Stomach (tissue), 9 donors: ENCODE measurements around the gene ATF2. TPM values are rescaled to one million over a fixed set of nuclear protein-coding genes. Genes with fewer than 3 reads are reported as not detected.

ENCODE experiments used
- DNase-seq, 2 donors: peaks; one replicate each; pipeline versions ENCODE4 v3.0.0 to v3.0.0-alpha.2; 2013 to 2019
- H3K27ac ChIP-seq, 5 donors: fragments of 200-600 bp in 4 of 5; sonication (generic) in 4 of 5; one replicate each; pipeline ENCODE4 v1.5.1; 2013 to 2019; ENCODE audit warnings: mild to moderate bottlenecking in 1 of 5, moderate library complexity in 1 of 5
- H3K27me3 ChIP-seq, 3 donors: fragments of 200-600 bp; sonication (generic); one replicate each; pipeline ENCODE4 v1.5.1; 2017 to 2019; ENCODE audit warnings: mixed run types in 1 of 3
- H3K36me3 ChIP-seq, 4 donors: fragments of 200-600 bp; sonication (generic); 1 replicate in 3 of 4; 2 replicates in 1 of 4; pipeline ENCODE4 v1.5.1; 2016 to 2019
- H3K4me1 ChIP-seq, 4 donors: fragments of 200-600 bp; sonication (generic); one replicate each; pipeline ENCODE4 v1.5.1; 2016 to 2019
- H3K4me3 ChIP-seq, 4 donors: fragments of 200-600 bp; sonication (generic) in 3 of 4; one replicate each; pipeline ENCODE4 v1.5.1; 2016 to 2019; ENCODE audit warnings: mild to moderate bottlenecking in 1 of 4
- H3K9me3 ChIP-seq, 4 donors: fragments of 200-600 bp; sonication (generic); one replicate each; pipeline ENCODE4 v1.5.1; 2016 to 2019
- CTCF ChIP-seq, 7 experiments: fragments of 450-650 bp in 4 of 7; fragments of 200-600 bp in 3 of 7; sonication (generic) in 3 of 7; IDR thresholded peaks; one replicate each; pipeline ENCODE4 v1.5.1; 2016 to 2019; ENCODE audit warnings: antibody characterized with exemption in 7 of 7, control low read depth in 2 of 7, mild to moderate bottlenecking in 1 of 7
- EP300 ChIP-seq: sonication (generic); formaldehyde crosslinking; IDR thresholded peaks from one replicate; pipeline ENCODE4 v1.6.1; 2017; ENCODE audit warnings: antibody characterized with exemption
- POLR2A ChIP-seq, 4 donors: fragments of 450-650 bp; IDR thresholded peaks; one replicate each; pipeline ENCODE4 v1.6.1; 2016; ENCODE audit warnings: antibody characterized with exemption in 4 of 4, control low read depth in 2 of 4, mild to moderate bottlenecking in 1 of 4, moderate library complexity in 1 of 4
- POLR2AphosphoS5 ChIP-seq, 3 donors: sonication (generic); formaldehyde crosslinking; IDR thresholded peaks; one replicate each; pipeline ENCODE4 v1.6.1; 2016; ENCODE audit warnings: antibody characterized with exemption in 3 of 3
- WGBS, 5 donors: extraction: QIAGEN DNeasy Blood & Tissue Kit in 3 of 5; methylation state at CpG; one replicate each; pipeline versions ENCODE4 v1.1.5 to v1.1.7; 2013 to 2018; 5-methylcytosine and 5-hydroxymethylcytosine counted together
- intact Hi-C: fragments of 100-400 bp; cut with DNase I; formaldehyde crosslinking; loops from one replicate; pipeline ENCODE4 v1.15.1; 2023; ENCODE audit warnings: low total_unique reads
- polyA plus RNA-seq, 3 donors: library from polyadenylated mRNA; stranded (reverse); fragments of 200-250 nt; gene quantifications; one replicate each; pipeline ENCODE4 v1.2.3, GENCODE V29; 2013
- total RNA-seq, 5 donors: library from RNA; depleted of rRNA; stranded (reverse); fragments of >200 nt; gene quantifications; one replicate each; pipeline versions ENCODE4 v1.1.0 to v1.2.3, GENCODE V29; 2014 to 2016
- donor health status: healthy with polysubstance abuse.
- donor health status: Bipolar disorder and iron deficiency.
- donor health status: healthy.

The ATF2 gene
- total and polyA plus RNA-seq, 8 donors = 6.7 to 74.1 (median 28.4) TPM

- no peaks in the 10 kb centered on the region for H3K27me3 ChIP-seq
- 64 to 78% (median 67%) methylated on average over 2 of the region's 2 CpGs for WGBS, 5 donors
- intact Hi-C loops = no loop called here
- no peak overlapping the region for H3K27ac ChIP-seq
- no peaks in the 10 kb centered on the region for H3K9me3 ChIP-seq
- TF ChIP-seq EP300 = no peak
- TF ChIP-seq POLR2A (IDR thresholded peaks at IDR 0.05) = no peak
- no peak for TF ChIP-seq POLR2AphosphoS5 (IDR thresholded peaks at IDR 0.05)
- no peak for TF ChIP-seq CTCF (IDR thresholded peaks at IDR 0.05)
- no peak for DNase-seq
- no peak overlapping the region for H3K4me3 ChIP-seq
- peaks cover 0 to 7% (median 2%) of the 10 kb centered on the region in 4 donors for H3K4me1 ChIP-seq
- H3K36me3 ChIP-seq = peaks cover 0 to 25% (median 4%) of the 10 kb centered on the region in 4 donors
Observed at GRCh38 chr2:175140332-175140731, 27.7 kb downstream of the ATF2 start.

GRCh38 chr2:175137793-175138192 lies 30.2 kb downstream of the ATF2 start:
- Histone ChIP-seq H3K9me3 (no peaks in the 10 kb centered on the region), H3K36me3 (peaks cover 0 to 30% (median 15%) of the 10 kb centered on the region in 4 donors), H3K4me3 (no peak overlapping the region), H3K27me3 (no peaks in the 10 kb centered on the region), H3K4me1 (peaks cover 0 to 7% (median 2%) of the 10 kb centered on the region in 4 donors), H3K27ac (no peak overlapping the region)
- TF ChIP-seq CTCF (IDR thresholded peaks at IDR 0.05) (no peak), POLR2AphosphoS5 (IDR thresholded peaks at IDR 0.05) (no peak), POLR2A (IDR thresholded peaks at IDR 0.05) (no peak), EP300 (no peak)
- DNase-seq = no peak
- intact Hi-C loops = no loop called here
- WGBS, 5 donors = 75 to 89% (median 86%) methylated on average over 2 of the region's 2 CpGs

GRCh38 chr2:175136334-175137215 lies 31.4 kb downstream of the ATF2 start:
- H3K4me3 ChIP-seq = no peak overlapping the region
- DNase-seq = no peak
- peaks cover 0 to 8% (median 2%) of the 10 kb centered on the region in 4 donors for H3K4me1 ChIP-seq
- no peaks in the 10 kb centered on the region for H3K9me3 ChIP-seq
- intact Hi-C loops = no loop called here
- TF ChIP-seq POLR2A (IDR thresholded peaks at IDR 0.05) (no peak), CTCF (IDR thresholded peaks at IDR 0.05) (no peak), EP300 (no peak), POLR2AphosphoS5 (IDR thresholded peaks at IDR 0.05) (no peak)
- H3K36me3 ChIP-seq = peaks cover 0 to 29% (median 17%) of the 10 kb centered on the region in 4 donors
- no peaks in the 10 kb centered on the region for H3K27me3 ChIP-seq
- no peak overlapping the region for H3K27ac ChIP-seq

GRCh38 chr2:175135862-175136261 lies 32.1 kb downstream of the ATF2 start:
- no peak overlapping the region for H3K27ac ChIP-seq
- intact Hi-C loops = no loop called here
- 74 to 86% (median 78%) methylated on average over 2 of the region's 2 CpGs for WGBS, 5 donors

More at GRCh38 chr2:175135862-175136261, 32.1 kb downstream of the ATF2 start:
- no peaks in the 10 kb centered on the region for H3K9me3 ChIP-seq
- no peak for DNase-seq
- no peak overlapping the region for H3K4me3 ChIP-seq
- TF ChIP-seq POLR2A (IDR thresholded peaks at IDR 0.05) (no peak), POLR2AphosphoS5 (IDR thresholded peaks at IDR 0.05) (no peak), EP300 (no peak), CTCF (IDR thresholded peaks at IDR 0.05) (no peak)
- peaks cover 0 to 15% (median 0%) of the 10 kb centered on the region in 4 donors for H3K4me1 ChIP-seq
- H3K27me3 ChIP-seq = no peaks in the 10 kb centered on the region
- peaks cover 0 to 30% (median 17%) of the 10 kb centered on the region in 4 donors for H3K36me3 ChIP-seq
